Activated CD4-positive, alpha-beta T cell treated with anti-CD3 and anti-CD28 coated beads, Interleukin-2, amount 50 U/mL, for 4 hours (primary cell): ENCODE data around the gene ZNF763.
"Not testable (repeated sequence)": the region's sequence is repeated elsewhere in the genome, so short reads cannot be mapped to it uniquely, and the experiment has no call there.

Experiments
- DNase-seq, 2 experiments: peaks; one replicate each; pipeline ENCODE4 v3.0.0-alpha.2; 2020

ZNF763 gene

DNA sequence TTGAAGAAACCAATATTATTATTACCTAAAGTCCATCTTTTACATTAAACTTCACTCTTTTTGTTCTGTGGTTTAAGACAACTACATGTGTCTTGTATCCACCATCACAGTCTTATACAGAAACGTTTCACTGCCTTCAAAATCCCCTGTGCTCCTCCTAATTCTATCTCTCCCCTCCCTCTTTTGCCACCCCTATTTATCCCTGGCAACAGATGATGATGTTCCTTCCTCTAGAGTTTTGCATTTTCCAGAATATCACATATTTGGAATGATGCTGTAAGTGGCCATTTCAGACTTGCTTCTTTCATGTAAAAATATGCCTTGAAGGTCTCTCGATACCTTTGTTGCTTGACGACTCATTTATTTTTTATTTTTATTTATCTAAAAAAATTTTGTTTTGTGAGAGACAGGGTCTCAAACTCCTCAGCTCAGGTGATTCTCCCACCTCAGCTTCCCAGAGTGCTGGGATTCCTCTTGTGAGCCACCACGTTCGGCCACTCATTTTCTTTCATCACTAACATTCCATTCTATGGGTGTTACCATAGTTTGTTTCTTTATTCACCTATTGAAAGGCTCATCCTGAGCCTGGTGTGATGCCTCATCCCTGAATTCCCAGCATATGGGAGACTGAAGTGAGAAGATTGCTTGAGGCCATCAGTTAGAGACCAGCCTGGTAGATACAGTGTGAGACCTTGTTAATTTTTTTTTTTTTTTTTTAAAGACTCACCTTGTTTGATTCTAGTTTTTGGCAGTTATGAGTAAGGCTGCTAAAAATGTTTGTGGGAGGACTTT is 8.4 kb downstream of the ZNF763 start:
- DNase-seq: no peak

GRCh38 chr19:11978492-11979100 is 13.8 kb downstream of the ZNF763 start:
- DNase-seq: no peak

- DNase-seq: no peak
Measured at GRCh38 chr19:11979527-11979926, 14.7 kb downstream of the ZNF763 start.

GRCh38 chr19:11982526-11982925 is 17.7 kb downstream of the ZNF763 start:
- no peak for DNase-seq

GRCh38 chr19:11984986-11985385 is 20.1 kb downstream of the ZNF763 start:
- no peak for DNase-seq

GRCh38 chr19:11986754-11987153 is 21.9 kb downstream of the ZNF763 start:
- no peak for DNase-seq

GRCh38 chr19:11987405-11988281 is 22.8 kb downstream of the ZNF763 start:
- peak; percentile 92 to 93 for DNase-seq

- no peak for DNase-seq
Measured at GRCh38 chr19:11989112-11989456, 24.2 kb downstream of the ZNF763 start.

GRCh38 chr19:11991921-11992320 is 27.1 kb downstream of the ZNF763 start:
- DNase-seq: not testable (repeated sequence)

DNA sequence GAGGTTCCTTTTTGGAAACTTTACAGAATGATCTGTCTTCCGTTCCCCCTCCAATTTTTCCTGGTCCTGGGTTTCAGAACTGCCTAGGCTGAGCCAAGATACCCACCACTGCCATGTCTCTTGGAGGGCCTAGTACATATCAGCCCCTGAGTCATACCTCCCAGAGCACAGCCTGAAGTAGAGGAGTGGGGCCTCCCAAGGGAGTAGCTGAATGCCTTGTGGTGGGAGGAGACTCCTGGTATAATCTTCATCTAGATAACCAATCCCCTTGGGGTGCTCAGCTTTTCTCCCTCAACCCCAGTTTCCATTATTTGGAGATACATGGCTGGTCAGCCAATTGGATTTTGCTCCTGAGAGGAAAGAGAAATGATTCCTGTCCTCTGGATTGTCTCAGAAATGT is 30.3 kb downstream of the ZNF763 start:
- DNase-seq: no peak

DNA sequence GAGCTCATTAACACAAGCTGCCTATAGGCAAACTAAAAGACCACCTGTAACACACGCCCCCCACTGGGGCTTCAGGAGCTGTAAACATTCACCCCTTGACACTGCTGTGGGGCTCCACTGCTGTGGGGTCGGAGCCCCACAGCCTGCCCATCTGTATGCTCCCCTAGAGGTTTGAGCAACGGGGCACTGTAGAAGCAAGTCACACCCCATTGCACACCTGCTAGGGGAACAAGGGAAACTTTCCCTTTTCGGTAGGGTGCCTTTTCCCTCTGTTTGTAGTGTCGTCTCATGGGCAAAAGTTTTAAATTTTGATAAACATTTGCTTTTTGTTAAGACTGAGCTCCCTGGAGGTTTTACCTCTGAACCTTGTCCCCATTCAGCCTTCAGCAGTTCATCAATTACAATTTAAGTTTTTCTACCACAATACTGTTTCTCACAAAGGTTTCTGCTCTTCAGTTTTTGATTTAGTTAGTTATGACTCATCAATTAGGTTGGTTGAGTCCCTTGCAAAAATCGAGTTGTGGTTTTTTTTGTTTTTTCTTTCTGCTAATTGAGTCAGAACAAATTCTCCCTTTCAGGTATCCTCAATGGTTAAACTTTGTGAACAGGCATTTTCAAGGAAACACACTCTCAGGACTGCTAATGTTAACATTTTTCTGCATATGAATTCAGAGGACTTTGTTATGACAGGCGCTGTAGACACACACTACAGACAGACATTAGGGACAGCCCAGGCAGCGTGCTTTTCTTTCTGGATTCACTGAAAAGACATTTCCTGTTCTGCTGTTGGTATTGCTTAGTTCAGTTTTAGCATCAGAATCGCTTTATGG is 35.5 kb downstream of the ZNF763 start:
- DNase-seq: no peak

DNA sequence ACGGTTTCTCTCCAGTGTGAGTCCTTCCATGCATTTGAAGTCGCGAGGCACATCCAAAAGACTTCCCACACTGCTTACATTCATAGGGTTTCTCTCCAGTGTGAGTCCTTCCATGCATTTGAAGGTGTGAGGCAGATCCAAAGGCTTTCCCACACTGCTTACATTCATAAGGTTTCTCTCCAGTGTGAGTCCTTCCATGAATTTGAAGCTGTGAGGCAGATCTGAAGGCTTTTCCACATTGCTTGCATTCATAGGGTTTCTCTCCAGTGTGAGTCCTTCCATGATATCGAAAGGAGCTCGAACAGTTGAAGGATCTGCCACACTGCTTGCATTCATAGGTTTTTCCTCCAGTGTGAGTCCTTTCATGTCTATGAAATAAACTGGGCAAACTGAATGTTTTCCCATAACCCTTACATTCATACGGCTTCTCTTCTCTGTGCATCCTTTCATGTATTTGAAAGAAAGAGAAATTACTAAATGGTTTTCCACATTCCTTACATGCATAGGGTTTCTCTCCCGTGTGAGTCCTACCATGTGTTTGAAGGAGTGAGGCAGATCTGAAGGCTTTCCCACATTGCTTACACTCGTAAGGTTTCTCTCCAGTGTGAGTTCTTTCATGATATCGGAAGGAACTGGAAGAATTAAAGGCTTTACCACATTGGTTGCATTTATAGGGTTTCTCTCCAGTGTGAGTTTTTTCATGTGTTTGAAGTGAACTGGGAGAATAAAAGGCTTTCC is 50.3 kb downstream of the ZNF763 start:
- DNase-seq: no peak

DNA sequence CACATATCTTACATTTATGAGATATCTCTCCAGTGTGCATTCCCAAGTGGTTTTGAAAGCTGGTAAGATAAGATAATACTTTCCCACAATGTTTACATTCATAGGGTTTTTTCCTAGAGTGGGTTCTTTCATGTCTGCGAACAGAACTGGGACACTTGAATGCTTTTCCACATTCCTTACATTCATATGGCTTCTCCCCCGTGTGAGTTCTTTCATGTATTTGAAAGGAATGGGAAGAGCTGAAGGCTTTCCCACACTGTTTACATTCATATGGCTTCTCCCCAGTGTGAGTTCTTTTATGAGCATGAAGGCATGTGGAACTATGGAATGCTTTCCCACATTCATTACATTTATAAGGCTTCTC is 50.9 kb downstream of the ZNF763 start:
- DNase-seq: no peak
